Measurements from ENCODE around the gene ATAD3B. TPM values are rescaled to one million over a fixed set of nuclear protein-coding genes. Genes with fewer than 3 reads are reported as not detected.

Gene ATAD3B
- total and polyA plus RNA-seq, 2 of the 13 experiments (the other 11 are each of a cell fraction or from before 2014, with no cell fraction given), result 9.6 to 31.1 TPM

DNA sequence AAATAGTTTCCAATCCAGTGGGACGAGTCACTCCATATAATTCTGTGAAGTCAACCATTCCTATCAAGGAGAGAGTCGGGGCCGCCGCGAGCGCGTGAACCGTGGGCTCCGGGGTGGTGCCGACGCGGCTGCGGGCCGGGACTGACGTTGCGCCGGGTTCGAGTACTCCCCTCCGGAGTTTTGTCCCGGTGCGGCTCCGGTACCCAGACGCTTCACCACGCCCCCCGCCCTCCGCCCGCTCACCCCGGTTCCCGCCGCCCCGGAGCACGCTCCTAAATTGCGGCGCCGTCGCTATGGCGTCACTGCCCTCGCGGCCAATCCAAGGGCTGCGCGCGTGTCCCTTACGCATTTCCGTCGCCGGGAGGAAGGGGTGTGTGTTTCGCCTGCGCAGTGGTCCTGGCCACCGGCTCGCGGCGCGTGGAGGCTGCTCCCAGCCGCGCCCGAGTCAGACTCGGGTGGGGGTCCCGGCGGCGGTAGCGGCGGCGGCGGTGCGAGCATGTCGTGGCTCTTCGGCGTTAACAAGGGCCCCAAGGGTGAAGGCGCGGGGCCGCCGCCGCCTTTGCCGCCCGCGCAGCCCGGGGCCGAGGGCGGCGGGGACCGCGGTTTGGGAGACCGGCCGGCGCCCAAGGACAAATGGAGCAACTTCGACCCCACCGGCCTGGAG lies at the start of gene ATAD3B (continued):
- TF ChIP-seq ZNF142 (CRISPR knock-in tag; IDR thresholded peaks at IDR 0.05) (0 out of 2 replicates have a peak, but pooled peaks have one; percentile 47), ATF7 (IDR thresholded peaks at IDR 0.05) (no peak), ATF7 (CRISPR knock-in tag; IDR thresholded peaks at IDR 0.05) (no peak), RFXAP (CRISPR knock-in tag; IDR thresholded peaks at IDR 0.05; ENCODE audit: borderline replicate concordance) (peak; percentile 28; the same call in 1 of the 2 replicates), TAF15 (IDR thresholded peaks at IDR 0.05; ENCODE audit: low read depth, low read length, poor library complexity, severe bottlenecking) (no peak), ZFP82 (CRISPR knock-in tag; IDR thresholded peaks at IDR 0.05; ENCODE audit: borderline replicate concordance) (peak; percentile 76; the same call in 1 of the 2 replicates), ELF1 (CRISPR knock-in tag; IDR thresholded peaks at IDR 0.05) (peak; percentile 74), AGO1 (IDR thresholded peaks at IDR 0.05; ENCODE audit: low read depth, low read length, poor library complexity, severe bottlenecking) (no peak), PATZ1 (CRISPR knock-in tag; IDR thresholded peaks at IDR 0.05) (peak; percentile 65), TRIM22 (IDR thresholded peaks at IDR 0.05) (no peak), ZNF510 (CRISPR knock-in tag; IDR thresholded peaks at IDR 0.05; ENCODE audit: low read depth) (no peak), CREB1 (IDR thresholded peaks at IDR 0.05) (peak; percentile 96), CREB1 (CRISPR knock-in tag; IDR thresholded peaks at IDR 0.05) (peak; percentile 98), ZNF589 (CRISPR knock-in tag; conservative IDR thresholded peaks at IDR 0.05) (peak; percentile 59; the same call in 1 of the 2 replicates), ZNF563 (CRISPR knock-in tag; IDR thresholded peaks at IDR 0.05) (no peak), FOXK1 (CRISPR knock-in tag; IDR thresholded peaks at IDR 0.05; ENCODE audit: borderline replicate concordance, low read depth) (peak; percentile 94; the same call in 1 of the 2 replicates), SATB2 (CRISPR knock-in tag; IDR thresholded peaks at IDR 0.05) (no peak), SKI (IDR thresholded peaks at IDR 0.05; ENCODE audit: partially characterized antibody) (no peak)
- TF ChIP-seq, protein P1, sequence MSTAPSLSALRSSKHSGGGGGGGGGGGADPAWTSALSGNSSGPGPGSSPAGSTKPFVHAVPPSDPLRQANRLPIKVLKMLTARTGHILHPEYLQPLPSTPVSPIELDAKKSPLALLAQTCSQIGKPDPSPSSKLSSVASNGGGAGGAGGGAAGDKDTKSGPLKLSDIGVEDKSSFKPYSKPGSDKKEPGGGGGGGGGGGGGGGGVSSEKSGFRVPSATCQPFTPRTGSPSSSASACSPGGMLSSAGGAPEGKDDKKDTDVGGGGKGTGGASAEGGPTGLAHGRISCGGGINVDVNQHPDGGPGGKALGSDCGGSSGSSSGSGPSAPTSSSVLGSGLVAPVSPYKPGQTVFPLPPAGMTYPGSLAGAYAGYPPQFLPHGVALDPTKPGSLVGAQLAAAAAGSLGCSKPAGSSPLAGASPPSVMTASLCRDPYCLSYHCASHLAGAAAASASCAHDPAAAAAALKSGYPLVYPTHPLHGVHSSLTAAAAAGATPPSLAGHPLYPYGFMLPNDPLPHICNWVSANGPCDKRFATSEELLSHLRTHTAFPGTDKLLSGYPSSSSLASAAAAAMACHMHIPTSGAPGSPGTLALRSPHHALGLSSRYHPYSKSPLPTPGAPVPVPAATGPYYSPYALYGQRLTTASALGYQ (CRISPR knock-in tag; IDR thresholded peaks at IDR 0.05), result no peak
